HG02678 (cell line): Measurements from ENCODE around the gene BTBD9.

Source experiments
- ATAC-seq: cut with Tn5 transposase; IDR thresholded peaks from one replicate; pipeline ENCODE4 v1.9.1; 2021; ENCODE audit warnings: mild to moderate bottlenecking, moderate library complexity; ENCODE audit not compliant: unreplicated experiment

Gene BTBD9

GRCh38 chr6:38599966-38600550, 39.7 kb downstream of the BTBD9 start:
- ATAC-seq: no peak

GRCh38 chr6:38599261-38599660, 40.5 kb downstream of the BTBD9 start:
- ATAC-seq: no peak

GRCh38 chr6:38593998-38594665, 45.6 kb downstream of the BTBD9 start:
- no peak for ATAC-seq

- no peak for ATAC-seq
Observed at GRCh38 chr6:38593409-38593808, 46.3 kb downstream of the BTBD9 start.

GRCh38 chr6:38591439-38591838, 48.3 kb downstream of the BTBD9 start:
- ATAC-seq: no peak

GRCh38 chr6:38589367-38589720, 50.4 kb downstream of the BTBD9 start:
- ATAC-seq: no peak

- ATAC-seq: no peak
Observed at GRCh38 chr6:38588631-38589366, 50.9 kb downstream of the BTBD9 start.

GRCh38 chr6:38587766-38588362, 51.9 kb downstream of the BTBD9 start:
- no peak for ATAC-seq

GRCh38 chr6:38586992-38587391, 52.7 kb downstream of the BTBD9 start:
- no peak for ATAC-seq

- ATAC-seq: no peak
Observed at GRCh38 chr6:38584731-38585130, 55.0 kb downstream of the BTBD9 start.

GRCh38 chr6:38583523-38583922, 56.2 kb downstream of the BTBD9 start:
- ATAC-seq: no peak

GRCh38 chr6:38580030-38580429, 59.7 kb downstream of the BTBD9 start:
- no peak for ATAC-seq

- no peak for ATAC-seq
Observed at GRCh38 chr6:38579010-38579628, 60.6 kb downstream of the BTBD9 start.

- ATAC-seq: no peak
Observed at GRCh38 chr6:38578075-38578474, 61.7 kb downstream of the BTBD9 start.

- ATAC-seq: no peak
Observed at GRCh38 chr6:38577492-38577891, 62.2 kb downstream of the BTBD9 start.

- no peak for ATAC-seq
Observed at GRCh38 chr6:38573801-38574395, 65.8 kb downstream of the BTBD9 start.

- peak; percentile 68 for ATAC-seq
Observed at GRCh38 chr6:38572186-38572813, 67.4 kb downstream of the BTBD9 start.

GRCh38 chr6:38571721-38572120, 68.0 kb downstream of the BTBD9 start:
- no peak for ATAC-seq

- ATAC-seq: no peak
Observed at GRCh38 chr6:38570750-38571149, 69.0 kb downstream of the BTBD9 start.

GRCh38 chr6:38567436-38567835, 72.3 kb downstream of the BTBD9 start:
- ATAC-seq: no peak
